OCI-LY7 (cell line): ENCODE results near the gene SIGLEC7. TPM values are rescaled to one million over a fixed set of nuclear protein-coding genes. Genes with fewer than 3 reads are reported as not detected.

Source experiments
- BruUV-seq: library from RNA; stranded (reverse); fragments of 400-500 nt; replicated peaks from 2 replicates; lab custom pipeline; 2021; lab: Mats Ljungman, UMichigan
- CTCF ChIA-PET: fragments of 300-600 bp; sonication (Branson Sonifier 250); formaldehyde crosslinking; loops from one replicate; lab custom pipeline; 2022; ENCODE audit warnings: antibody characterized with exemption; ENCODE audit not compliant: unreplicated experiment; lab: Charles Lee
- POLR2A ChIA-PET: fragments of 300-600 bp; sonication (Branson Sonifier 250); formaldehyde crosslinking; loops from one replicate; lab custom pipeline; 2022; ENCODE audit warnings: antibody characterized with exemption; lab: Charles Lee
- DNase-seq: peaks from one replicate; pipeline ENCODE4 v3.0.0-alpha.2; 2015; ENCODE audit warnings: low spot score
- H2AFZ ChIP-seq: fragments of 200-600 bp; sonication (generic), shearing (Covaris generic); 2 replicates; pipeline ENCODE4 v1.6.1; 2014; ENCODE audit warnings: mild to moderate bottlenecking, antibody characterized with exemption, low read length, moderate library complexity
- H3K27ac ChIP-seq: fragments of 200-600 bp; sonication (generic); 2 replicates; pipeline ENCODE4 v1.5.1; 2014; ENCODE audit warnings: mixed run types, low read depth, mild to moderate bottlenecking, moderate library complexity, low read length, inconsistent platforms; ENCODE audit not compliant: poor library complexity, severe bottlenecking
- H3K36me3 ChIP-seq: fragments of 200-600 bp; sonication (generic); 2 replicates; pipeline ENCODE4 v1.6.1; 2014; ENCODE audit warnings: mild to moderate bottlenecking, antibody characterized with exemption, low read length, moderate library complexity, mixed read lengths; ENCODE audit not compliant: insufficient read depth
- H3K4me1 ChIP-seq: fragments of 200-600 bp; sonication (generic); 2 replicates; pipeline ENCODE4 v1.5.1; 2014; ENCODE audit warnings: mild to moderate bottlenecking, low read length; ENCODE audit not compliant: insufficient read depth, poor library complexity, severe bottlenecking
- H3K4me2 ChIP-seq: fragments of 200-600 bp; sonication (generic); 2 replicates; pipeline ENCODE4 v1.6.1; 2014; ENCODE audit warnings: mild to moderate bottlenecking, low read length
- H3K4me3 ChIP-seq: fragments of 200-600 bp; sonication (generic); 2 replicates; pipeline ENCODE4 v1.5.1; 2014; ENCODE audit warnings: mild to moderate bottlenecking, low read depth, low read length; ENCODE audit not compliant: poor library complexity, severe bottlenecking
- H3K79me2 ChIP-seq: fragments of 200-600 bp; sonication (generic); 2 replicates; pipeline ENCODE4 v1.6.1; 2016; ENCODE audit warnings: low read depth, mild to moderate bottlenecking, low read length, moderate library complexity, mixed read lengths; ENCODE audit not compliant: insufficient read depth
- H3K9me2 ChIP-seq: fragments of 200-600 bp; sonication (generic); 2 replicates; pipeline ENCODE4 v1.6.1; 2016; ENCODE audit warnings: mild to moderate bottlenecking, low read length, mixed read lengths; ENCODE audit not compliant: insufficient read depth
- H3K9me3 ChIP-seq: fragments of 200-600 bp; sonication (generic); 2 replicates; pipeline ENCODE4 v1.6.1; 2014; ENCODE audit warnings: mild to moderate bottlenecking, mixed run types, low read length, mixed read lengths
- H4K20me1 ChIP-seq: fragments of 200-600 bp; sonication (generic); 2 replicates; pipeline ENCODE4 v1.6.1; 2014; ENCODE audit warnings: mild to moderate bottlenecking, antibody characterized with exemption, low read length, moderate library complexity, mixed read lengths; ENCODE audit not compliant: insufficient read depth
- CTCF ChIP-seq: fragments of 200-600 bp; sonication (generic); conservative IDR thresholded peaks from 2 replicates; pipeline ENCODE4 v1.5.1; 2014; ENCODE audit warnings: mild to moderate bottlenecking, antibody characterized with exemption, low read length, moderate library complexity, mixed read lengths
- EZH2phosphoT487 ChIP-seq: fragments of 200-600 bp; sonication (generic); IDR thresholded peaks from 2 replicates; pipeline ENCODE4 v1.6.1; 2018; ENCODE audit warnings: low read depth, borderline replicate concordance, mild to moderate bottlenecking, mixed run types, antibody characterized with exemption, low read length, moderate library complexity, mixed read lengths
- intact Hi-C: fragments of 100-400 bp; cut with micrococcal nuclease; formaldehyde crosslinking; loops from one replicate; pipeline ENCODE4 v1.10.0; 2022; ENCODE audit not compliant: unreplicated experiment
- total RNA-seq, 2 experiments: library from RNA; depleted of rRNA in 1 of 2; stranded (reverse); fragments of >200 nt in 1 of 2; shearing (Covaris generic) in 1 of 2; gene quantifications; 2 replicates each; pipeline ENCODE4 v1.2.3, GENCODE V29; 2014 to 2022

The SIGLEC7 gene
- total RNA-seq, 2 experiments from 2014 or later, result not detected

GRCh38 chr19:51194527-51195315 is 52.6 kb downstream of the SIGLEC7 start:
- no peaks in the 10 kb centered on the region for H3K9me2 ChIP-seq
- H3K79me2 ChIP-seq, result no peaks in the 10 kb centered on the region
- intact Hi-C loops, result no loop called here
- peak; percentile 8 for DNase-seq
- peak overlapping the region; percentile 50 for H3K4me2 ChIP-seq
- H3K9me3 ChIP-seq, result no peaks in the 10 kb centered on the region
- H3K4me3 ChIP-seq, result no peak overlapping the region
- POLR2A ChIA-PET, result no interaction called here
- BruUV-seq, result no TSS peak
- H3K36me3 ChIP-seq, result no peaks in the 10 kb centered on the region
- no peaks in the 10 kb centered on the region for H3K4me1 ChIP-seq
- no peak for TF ChIP-seq CTCF
- H2AFZ ChIP-seq, result peak overlapping the region; percentile 61; the same call in 1 of the 2 replicates
- no peaks in the 10 kb centered on the region for H4K20me1 ChIP-seq
- H3K27ac ChIP-seq, result no peak overlapping the region
- CTCF ChIA-PET, result no interaction called here

- no peaks in the 10 kb centered on the region for H3K9me3 ChIP-seq
- H3K9me2 ChIP-seq, result no peaks in the 10 kb centered on the region
- H3K4me1 ChIP-seq, result no peaks in the 10 kb centered on the region
- TF ChIP-seq EZH2phosphoT487, result no peak
- no peak for TF ChIP-seq CTCF
- DNase-seq, result no peak
- H3K4me3 ChIP-seq, result no peak overlapping the region
- H3K27ac ChIP-seq, result no peak overlapping the region
- CTCF ChIA-PET, result no interaction called here
- no peaks in the 10 kb centered on the region for H3K79me2 ChIP-seq
- H3K36me3 ChIP-seq, result no peaks in the 10 kb centered on the region
- POLR2A ChIA-PET, result no interaction called here
- intact Hi-C loops, result no loop called here
- H4K20me1 ChIP-seq, result no peaks in the 10 kb centered on the region
- no peak overlapping the region for H3K4me2 ChIP-seq
- H2AFZ ChIP-seq, result no peak overlapping the region
- no TSS peak for BruUV-seq
Observed at GRCh38 chr19:51195316-51195586, 53.1 kb downstream of the SIGLEC7 start.

- no peak overlapping the region for H3K27ac ChIP-seq
- no peaks in the 10 kb centered on the region for H3K9me3 ChIP-seq
- H3K4me3 ChIP-seq, result no peak overlapping the region
- no peaks in the 10 kb centered on the region for H4K20me1 ChIP-seq
- BruUV-seq, result no TSS peak
- H3K79me2 ChIP-seq, result no peaks in the 10 kb centered on the region
- TF ChIP-seq EZH2phosphoT487 (no peak), CTCF (no peak)
- H3K4me1 ChIP-seq, result no peaks in the 10 kb centered on the region
- intact Hi-C loops, result no loop called here
- no peaks in the 10 kb centered on the region for H3K9me2 ChIP-seq
- H3K36me3 ChIP-seq, result no peaks in the 10 kb centered on the region
- CTCF ChIA-PET, result no interaction called here
- no peak overlapping the region for H2AFZ ChIP-seq
- POLR2A ChIA-PET, result no interaction called here
- no peak for DNase-seq
- H3K4me2 ChIP-seq, result no peak overlapping the region
Observed at GRCh38 chr19:51195616-51196015, 53.5 kb downstream of the SIGLEC7 start.
